Measurements from ENCODE around the gene BCKDK. TPM values are rescaled to one million over a fixed set of nuclear protein-coding genes. Genes with fewer than 3 reads are reported as not detected.

Gene BCKDK
- total and polyA plus RNA-seq, 2 of the 8 experiments (the other 6 are each of a cell fraction or from before 2014, with no cell fraction given): 49.6 to 77.1 TPM

- TF ChIP-seq POU5F1 (IDR thresholded peaks at IDR 0.05; ENCODE audit: low read depth, low read length) (no peak), SIN3A (conservative IDR thresholded peaks at IDR 0.05 in 1 of 2, IDR thresholded peaks at IDR 0.05 in 1 of 2; ENCODE audit: low read depth in 1 of 2, low read length in 2 of 2) (peak; percentile 77 to 94; a peak in 3 of 4 replicates), MAX (IDR thresholded peaks at IDR 0.05) (peak; percentile 19), YY1 (IDR thresholded peaks at IDR 0.05; ENCODE audit: low read depth, low read length) (peak; percentile 77; the same call in 1 of the 2 replicates), RBBP5 (IDR thresholded peaks at IDR 0.05; ENCODE audit: borderline replicate concordance, low read depth, low read length) (peak; percentile 78), TBP (IDR thresholded peaks at IDR 0.05; ENCODE audit: low read depth, low read length) (peak; percentile 56; the same call in 1 of the 2 replicates), BCL11A (IDR thresholded peaks at IDR 0.05; ENCODE audit: low read depth in 2 of 2, low read length in 2 of 2) (no peak)
Measured at GRCh38 chr16:31073142-31073969, 34.8 kb upstream of the BCKDK start (continued).
